IMR-90 (cell line): Measurements from ENCODE around the gene SLC7A4. TPM values are rescaled to one million over a fixed set of nuclear protein-coding genes. Genes with fewer than 3 reads are reported as not detected.

Experiments
- ATAC-seq: fragments of 200-7000 bp; cut with Tn5 transposase; 2 replicates; pipeline ENCODE4 v1.9.1; 2020; ENCODE audit warnings: low read depth, mild to moderate bottlenecking, moderate library complexity
- BruUV-seq: library from RNA; stranded (reverse); fragments of 400-500 nt; replicated peaks from 2 replicates; lab custom pipeline; 2021; lab: Mats Ljungman, UMichigan
- CTCF ChIA-PET: fragments of 300-600 bp; formaldehyde crosslinking; extraction: SDS; loops from one replicate; lab custom pipeline; 2021; ENCODE audit warnings: antibody characterized with exemption; lab: Yijun Ruan, JAX
- POLR2A ChIA-PET: fragments of 300-600 bp; sonication (Branson Sonifier 250); formaldehyde crosslinking; loops from one replicate; lab custom pipeline; 2022; ENCODE audit warnings: antibody characterized with exemption; ENCODE audit not compliant: unreplicated experiment; lab: Charles Lee
- DNase-seq: peaks from one replicate; pipeline ENCODE4 v3.0.0; 2013
- H2AFZ ChIP-seq: replicated peaks from 2 replicates; pipeline ENCODE3; 2013; ENCODE audit warnings: low read length, mild to moderate bottlenecking; ENCODE audit not compliant: poor library complexity
- H2AK5ac ChIP-seq: 2 replicates; pipeline ENCODE4 v1.6.1; 2013; ENCODE audit warnings: low read depth, low read length, inconsistent platforms
- H2AK9ac ChIP-seq: replicated peaks from 2 replicates; pipeline ENCODE3; 2013; ENCODE audit warnings: mild to moderate bottlenecking, low read depth, low read length, moderate library complexity; ENCODE audit not compliant: poor library complexity
- H2BK120ac ChIP-seq: 2 replicates; pipeline ENCODE4 v1.6.1; 2013; ENCODE audit warnings: low read depth, low read length, inconsistent platforms
- H2BK15ac ChIP-seq: 3 replicates; pipeline ENCODE4 v1.6.1; 2013; ENCODE audit warnings: low read depth, low read length, inconsistent platforms
- H2BK20ac ChIP-seq: 2 replicates; pipeline ENCODE4 v1.6.1; 2013; ENCODE audit warnings: low read depth, mild to moderate bottlenecking, inconsistent platforms, low read length, moderate library complexity
- H2BK5ac ChIP-seq: 2 replicates; pipeline ENCODE4 v1.6.1; 2013; ENCODE audit warnings: mild to moderate bottlenecking, low read depth, low read length, inconsistent platforms; ENCODE audit not compliant: poor library complexity, severe bottlenecking
- H3K14ac ChIP-seq: replicated peaks from 2 replicates; pipeline ENCODE4 v1.6.1; 2013; ENCODE audit warnings: low read depth, low read length, inconsistent platforms
- H3K18ac ChIP-seq: 2 replicates; pipeline ENCODE4 v1.6.1; 2013; ENCODE audit warnings: low read depth, low read length, control low read depth
- H3K23ac ChIP-seq: 2 replicates; pipeline ENCODE4 v1.6.1; 2013; ENCODE audit warnings: low read depth, low read length, inconsistent platforms
- H3K27ac ChIP-seq: 2 replicates; pipeline ENCODE4 v1.5.1; 2013; ENCODE audit warnings: mild to moderate bottlenecking, control low read depth, low read length; ENCODE audit not compliant: insufficient read depth
- H3K27me3 ChIP-seq: 2 replicates; pipeline ENCODE4 v1.6.1; 2013; ENCODE audit warnings: low read length; ENCODE audit not compliant: control insufficient read depth, insufficient read depth
- H3K36me3 ChIP-seq: 2 replicates; pipeline ENCODE4 v1.6.1; 2013; ENCODE audit warnings: low read length, mixed read lengths; ENCODE audit not compliant: control insufficient read depth, insufficient read depth
- H3K4ac ChIP-seq: 2 replicates; pipeline ENCODE4 v1.6.1; 2013; ENCODE audit warnings: low read depth, low read length, inconsistent platforms
- H3K4me1 ChIP-seq: 2 replicates; pipeline ENCODE4 v1.6.1; 2013; ENCODE audit warnings: low read length, mixed read lengths; ENCODE audit not compliant: control insufficient read depth, insufficient read depth
- H3K4me2 ChIP-seq: 2 replicates; pipeline ENCODE4 v1.6.1; 2013; ENCODE audit warnings: low read depth, mild to moderate bottlenecking, control low read depth, low read length, moderate library complexity
- H3K4me3 ChIP-seq: 2 replicates; pipeline ENCODE4 v1.5.1; 2013; ENCODE audit warnings: low read depth, mild to moderate bottlenecking, control low read depth, low read length, moderate library complexity; ENCODE audit not compliant: insufficient read depth
- H3K56ac ChIP-seq: 2 replicates; pipeline ENCODE4 v1.6.1; 2013; ENCODE audit warnings: low read length, inconsistent platforms; ENCODE audit not compliant: insufficient read depth; ENCODE audit errors: extremely low read depth
- H3K79me1 ChIP-seq, 2 experiments: 2 replicates each; pipeline ENCODE4 v1.6.1; 2013; ENCODE audit warnings: low read length in 2 of 2, inconsistent platforms in 1 of 2, low read depth in 1 of 2
- H3K9ac ChIP-seq: 2 replicates; pipeline ENCODE4 v1.6.1; 2013; ENCODE audit warnings: low read depth, low read length, control low read depth
- H3K9me1 ChIP-seq: 2 replicates; pipeline ENCODE4 v1.6.1; 2013; ENCODE audit warnings: low read length, inconsistent platforms; ENCODE audit not compliant: insufficient read depth
- H3K9me3 ChIP-seq: 2 replicates; pipeline ENCODE4 v1.6.1; 2013; ENCODE audit warnings: low read length; ENCODE audit not compliant: control insufficient read depth, insufficient read depth
- H4K20me1 ChIP-seq: 2 replicates; pipeline ENCODE4 v1.6.1; 2013; ENCODE audit warnings: low read length, inconsistent platforms; ENCODE audit not compliant: insufficient read depth
- H4K5ac ChIP-seq: 2 replicates; pipeline ENCODE4 v1.6.1; 2013; ENCODE audit warnings: mild to moderate bottlenecking, low read depth, low read length, control low read depth
- H4K8ac ChIP-seq, 2 experiments: 2 replicates each; pipeline ENCODE4 v1.6.1; 2013; ENCODE audit warnings: low read depth in 2 of 2, low read length in 2 of 2, control low read depth in 1 of 2, inconsistent platforms in 1 of 2
- H4K91ac ChIP-seq: 2 replicates; pipeline ENCODE4 v1.6.1; 2013; ENCODE audit warnings: low read depth, low read length, inconsistent platforms; ENCODE audit not compliant: insufficient read depth
- RFX5 ChIP-seq: IDR thresholded peaks from 2 replicates; pipeline ENCODE4 v1.8.0; 2012; ENCODE audit warnings: low read depth, mild to moderate bottlenecking, low read length, moderate library complexity
- WGBS, 2 experiments: methylation state at CpG; one replicate each; pipeline versions ENCODE4 v1.1.5 to v1.1.7; 2013; ENCODE audit warnings: missing lambda C conversion rate in 2 of 2; ENCODE audit not compliant: insufficient read length in 1 of 2; ENCODE audit errors: extremely low coverage in 2 of 2; 5-methylcytosine and 5-hydroxymethylcytosine counted together
- dilution Hi-C: fragments of 300-500 bp; cut with HindIII; formaldehyde crosslinking; loops from one replicate; pipeline ENCODE4 v1.14.3; 2018; ENCODE audit warnings: low sequenced_read_pairs; ENCODE audit not compliant: unreplicated experiment
- in situ Hi-C: fragments of 300-500 bp; cut with MboI; formaldehyde crosslinking; loops from 3 replicates; pipeline ENCODE4 v1.14.3; 2019; ENCODE audit warnings: low sequenced_read_pairs, inconsistent platforms, mixed read lengths
- intact Hi-C: fragments of 100-400 bp; cut with micrococcal nuclease; formaldehyde crosslinking; loops from 2 replicates; pipeline ENCODE4 v1.10.0; 2022
- polyA plus RNA-seq, 3 experiments: library from polyadenylated mRNA; depleted of rRNA; stranded (reverse); fragments of >200 nt; gene quantifications; 2 replicates each; pipeline ENCODE4 v1.2.3, GENCODE V29; 2012; ENCODE audit warnings: low replicate concordance in 1 of 3
- total RNA-seq: library from RNA; depleted of rRNA; stranded (reverse); fragments of >200 nt; gene quantifications from 2 replicates; pipeline ENCODE4 v1.2.3, GENCODE V29; 2012
- TF ChIP-seq, protein P1 (sequence below): fragments of 150-350 bp; IDR thresholded peaks from 2 replicates; pipeline ENCODE4 v1.6.1; 2016; ENCODE audit warnings: low read depth, mild to moderate bottlenecking, low read length, moderate library complexity, borderline replicate concordance

SLC7A4 gene
- total and polyA plus RNA-seq, 2 of the 4 experiments (the other 2 are of a cell fraction): 0.03 TPM; not detected in 1

DNA sequence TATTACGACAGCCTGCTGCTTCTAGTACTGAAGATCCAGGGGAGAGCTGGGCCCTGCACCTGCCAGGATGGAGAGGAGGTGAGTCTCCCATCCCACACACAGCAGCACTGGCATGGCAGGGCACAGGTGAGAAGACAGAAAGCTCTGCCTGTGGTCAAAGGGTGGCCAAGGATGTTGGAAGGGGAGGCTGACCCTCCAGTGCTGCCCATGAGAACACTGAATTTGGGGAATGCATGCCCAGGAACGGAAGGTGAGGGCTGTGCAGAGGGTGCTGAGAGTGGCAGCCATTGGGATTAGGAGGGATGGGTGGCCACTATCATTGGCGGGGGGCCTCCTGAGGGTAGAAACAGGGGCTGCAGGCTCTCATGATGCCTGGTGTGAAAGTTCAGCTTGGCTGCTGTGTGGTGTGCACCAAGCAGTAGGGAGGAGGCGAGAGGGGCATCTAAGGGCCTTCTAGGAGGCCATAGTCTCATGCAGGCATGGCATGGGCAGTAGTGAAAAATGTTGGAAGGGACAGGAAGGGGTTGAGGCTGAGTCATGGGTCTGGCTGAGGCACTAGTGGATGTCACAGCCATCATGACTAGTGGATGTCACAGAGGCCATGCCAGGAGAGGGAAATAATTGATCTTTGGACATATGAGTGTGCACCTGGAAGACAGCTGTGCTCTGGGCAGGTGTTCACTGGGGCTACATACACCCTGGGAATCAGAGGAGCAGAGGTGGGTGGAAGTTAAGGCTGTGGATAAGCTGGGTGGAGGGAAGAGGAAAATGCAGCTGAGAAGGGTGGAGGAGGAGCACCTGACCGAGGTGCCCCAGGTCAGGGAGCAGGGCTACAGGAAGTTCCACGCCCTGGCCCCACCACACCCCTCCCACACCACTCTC is 10.9 kb upstream of the SLC7A4 start:
- no peak overlapping the region for H2AFZ ChIP-seq
- TF ChIP-seq, protein P1, sequence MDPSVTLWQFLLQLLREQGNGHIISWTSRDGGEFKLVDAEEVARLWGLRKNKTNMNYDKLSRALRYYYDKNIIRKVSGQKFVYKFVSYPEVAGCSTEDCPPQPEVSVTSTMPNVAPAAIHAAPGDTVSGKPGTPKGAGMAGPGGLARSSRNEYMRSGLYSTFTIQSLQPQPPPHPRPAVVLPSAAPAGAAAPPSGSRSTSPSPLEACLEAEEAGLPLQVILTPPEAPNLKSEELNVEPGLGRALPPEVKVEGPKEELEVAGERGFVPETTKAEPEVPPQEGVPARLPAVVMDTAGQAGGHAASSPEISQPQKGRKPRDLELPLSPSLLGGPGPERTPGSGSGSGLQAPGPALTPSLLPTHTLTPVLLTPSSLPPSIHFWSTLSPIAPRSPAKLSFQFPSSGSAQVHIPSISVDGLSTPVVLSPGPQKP: no peak
- no peak for TF ChIP-seq RFX5
- intact Hi-C loops (no loop called here), in situ Hi-C loops (no loop called here), dilution Hi-C loops (no loop called here)
- CTCF ChIA-PET: no interaction called here
- H4K5ac ChIP-seq: no peak overlapping the region
- no TSS peak for BruUV-seq
- no peak overlapping the region for H2BK20ac ChIP-seq
- no peak overlapping the region for H3K14ac ChIP-seq
- H4K91ac ChIP-seq: no peak overlapping the region
- H2BK120ac ChIP-seq: no peak overlapping the region
- ATAC-seq (no peak), DNase-seq (no peak)
- 88% methylated on average over 1 of the region's 6 CpGs; no CpG with 5 or more reads in 1 of the 2 experiments for WGBS, 2 experiments
- no peak overlapping the region for H3K4me3 ChIP-seq
- peaks cover 6% of the 10 kb centered on the region; the same call in 1 of the 2 replicates for H3K9me1 ChIP-seq
- no peak overlapping the region for H3K23ac ChIP-seq
- no peaks in the 10 kb centered on the region for H3K36me3 ChIP-seq
- H2AK9ac ChIP-seq: peak overlapping the region; percentile 55
- peak overlapping the region; percentile 40 for H2BK5ac ChIP-seq
- no peak overlapping the region for H3K56ac ChIP-seq
- H3K9ac ChIP-seq: no peak overlapping the region
- no peaks in the 10 kb centered on the region for H4K20me1 ChIP-seq
- no peak overlapping the region for H3K4me2 ChIP-seq
- no peak overlapping the region; the same call in 1 of the 2 replicates for H3K4ac ChIP-seq
- no peak overlapping the region for H2BK15ac ChIP-seq
- H4K8ac ChIP-seq: no peak overlapping the region
- no peaks in the 10 kb centered on the region for H3K27me3 ChIP-seq
- peaks cover 17% of the 10 kb centered on the region for H3K4me1 ChIP-seq
- H3K79me1 ChIP-seq: no peaks in the 10 kb centered on the region
- H3K18ac ChIP-seq: no peak overlapping the region
- no peaks in the 10 kb centered on the region for H3K9me3 ChIP-seq
- POLR2A ChIA-PET: no interaction called here
- no peak overlapping the region for H3K27ac ChIP-seq
- H2AK5ac ChIP-seq: peak overlapping the region; percentile 76
